ENCODE measurements around the gene CYB561. TPM values are rescaled to one million over a fixed set of nuclear protein-coding genes. Genes with fewer than 3 reads are reported as not detected.

Gene CYB561
- total and polyA plus RNA-seq, 4 donors, result 41.2 to 97.9 (median 45.8) TPM

DNA sequence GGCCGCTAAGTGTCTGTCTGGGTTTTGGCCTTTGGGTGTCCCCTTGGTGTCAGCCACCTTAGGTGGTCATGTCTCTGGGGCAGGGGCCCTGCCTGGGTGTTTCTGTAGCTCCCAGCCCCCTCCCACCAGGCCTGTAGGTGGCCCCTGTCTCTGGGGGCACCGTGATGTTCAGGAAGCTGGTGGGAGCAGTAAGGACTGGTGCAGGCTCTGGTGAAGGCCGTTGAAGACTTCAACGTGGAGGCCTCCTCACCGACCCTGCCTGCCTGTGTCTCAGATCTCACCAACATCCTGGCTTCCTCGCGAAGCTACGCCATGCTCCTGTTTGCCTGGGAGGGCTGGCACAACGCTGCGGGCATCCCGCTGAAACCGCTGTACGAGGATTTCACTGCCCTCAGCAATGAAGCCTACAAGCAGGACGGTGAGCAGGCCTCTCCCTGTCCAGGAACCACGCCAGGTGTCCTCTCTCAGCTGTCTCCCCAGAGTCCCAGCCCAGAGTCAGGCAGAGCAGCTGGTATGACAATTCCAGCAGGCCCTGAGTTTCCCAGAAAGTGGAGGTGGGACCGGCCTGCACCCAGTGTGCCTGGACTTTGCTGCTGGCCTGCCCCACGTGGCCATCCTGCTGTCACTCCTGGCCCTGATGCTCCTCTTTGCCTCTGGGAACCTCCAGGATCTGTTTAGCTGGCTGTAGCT is 33.5 kb upstream of the CYB561 start:
- no peak overlapping the region for H3K4me3 ChIP-seq
- 70 to 76% methylated on average over 17 of the region's 17 CpGs for WGBS, 2 donors
- DNase-seq (no peak), ATAC-seq (ENCODE audit: insufficient read depth, low FRiP score) (no peak)
- peaks cover 0 to 25% (median 23%) of the 10 kb centered on the region in 3 donors for H3K27me3 ChIP-seq (ENCODE audit: control insufficient read depth in 3 of 3, insufficient read depth in 3 of 3, low read length in 2 of 3)
- no peaks in the 10 kb centered on the region for H3K9me3 ChIP-seq (ENCODE audit: control insufficient read depth in 4 of 4, insufficient read depth in 3 of 4, low read length in 3 of 4)
- no peak for TF ChIP-seq CTCF (IDR thresholded peaks at IDR 0.05; ENCODE audit: control extremely low read depth, extremely low read depth)
- H3K36me3 ChIP-seq (ENCODE audit: control insufficient read depth in 4 of 4, insufficient read depth in 4 of 4, low read length in 4 of 4), result no peaks in the 10 kb centered on the region
- H3K9ac ChIP-seq (ENCODE audit: insufficient read depth in 1 of 2, low read length in 2 of 2), result no peak overlapping the region
- peak overlapping the region in 1 of 2 donors; percentile 28 for H3K27ac ChIP-seq (ENCODE audit: low read depth in 1 of 2, low read length in 1 of 2)
- peaks cover 0 to 17% (median 5%) of the 10 kb centered on the region in 5 donors for H3K4me1 ChIP-seq (ENCODE audit: control insufficient read depth in 5 of 5, insufficient read depth in 5 of 5, low read length in 5 of 5)

- 33 to 38% methylated on average over 16 of the region's 16 CpGs for WGBS, 2 donors
- peak; percentile 78 for ATAC-seq (ENCODE audit: insufficient read depth, low FRiP score)
- Histone ChIP-seq H3K9me3 (ENCODE audit: control insufficient read depth in 4 of 4, insufficient read depth in 3 of 4, low read length in 3 of 4) (no peaks in the 10 kb centered on the region), H3K9ac (ENCODE audit: insufficient read depth in 1 of 2, low read length in 2 of 2) (no peak overlapping the region), H3K27me3 (ENCODE audit: control insufficient read depth in 3 of 3, insufficient read depth in 3 of 3, low read length in 2 of 3) (peaks cover 0 to 26% (median 26%) of the 10 kb centered on the region in 3 donors), H3K36me3 (ENCODE audit: control insufficient read depth in 4 of 4, insufficient read depth in 4 of 4, low read length in 4 of 4) (no peaks in the 10 kb centered on the region), H3K4me3 (no peak overlapping the region), H3K27ac (ENCODE audit: low read depth in 1 of 2, low read length in 1 of 2) (peak overlapping the region in 1 of 2 donors; percentile 37), H3K4me1 (ENCODE audit: control insufficient read depth in 5 of 5, insufficient read depth in 5 of 5, low read length in 5 of 5) (peaks cover 0 to 17% (median 5%) of the 10 kb centered on the region in 5 donors)
- peak; percentile 66 to 79 (median 78) for DNase-seq
- TF ChIP-seq CTCF (IDR thresholded peaks at IDR 0.05; ENCODE audit: control extremely low read depth, extremely low read depth), result peak; percentile 63
These were observed 32.8 kb upstream of the CYB561 start for GRCh38 chr17:63478814-63479494.

- 10 to 16% methylated on average over 43 to 44 of the region's 44 CpGs for WGBS, 2 donors
- ATAC-seq (ENCODE audit: insufficient read depth, low FRiP score) (no peak), DNase-seq (no peak)
- H3K4me1 ChIP-seq (ENCODE audit: control insufficient read depth in 5 of 5, insufficient read depth in 5 of 5, low read length in 5 of 5), result peaks cover 0 to 20% (median 5%) of the 10 kb centered on the region in 5 donors
- H3K9ac ChIP-seq (ENCODE audit: insufficient read depth in 1 of 2, low read length in 2 of 2), result no peak overlapping the region
- H3K27me3 ChIP-seq (ENCODE audit: control insufficient read depth in 3 of 3, insufficient read depth in 3 of 3, low read length in 2 of 3), result peaks cover 0 to 28% (median 26%) of the 10 kb centered on the region in 3 donors
- no peaks in the 10 kb centered on the region for H3K9me3 ChIP-seq (ENCODE audit: control insufficient read depth in 4 of 4, insufficient read depth in 3 of 4, low read length in 3 of 4)
- peak overlapping the region; percentile 42 for H3K4me3 ChIP-seq
- H3K36me3 ChIP-seq (ENCODE audit: control insufficient read depth in 4 of 4, insufficient read depth in 4 of 4, low read length in 4 of 4), result no peaks in the 10 kb centered on the region
- H3K27ac ChIP-seq (ENCODE audit: low read depth in 1 of 2, low read length in 1 of 2), result peak overlapping the region in 1 of 2 donors; percentile 37
- no peak for TF ChIP-seq CTCF (IDR thresholded peaks at IDR 0.05; ENCODE audit: control extremely low read depth, extremely low read depth)
These were observed 31.7 kb upstream of the CYB561 start for GRCh38 chr17:63477480-63478440.

All from lung (tissue), 12 donors.